ENCODE results near the gene MRPL36.
A peak's percentile ranks its signal among the peaks of the same experiment; 100 is the strongest.
"Not testable (repeated sequence)": the region's sequence is repeated elsewhere in the genome, so short reads cannot be mapped to it uniquely, and the experiment has no call there.

The MRPL36 gene

GRCh38 chr5:1793301-1793740 is 6.3 kb downstream of the MRPL36 start:
- Mint-ChIP-seq H3K4me3 (no peak overlapping the region), H3K9me3 (no peaks in the 10 kb centered on the region), H3K27me3 (ENCODE audit: low read depth, poor library complexity) (peaks cover 7% of the 10 kb centered on the region), H3K27ac (peak overlapping the region; percentile 54), H3K4me1 (peaks cover 71% of the 10 kb centered on the region), H3K36me3 (ENCODE audit: low read depth) (peaks cover 24% of the 10 kb centered on the region)
- TF ChIP-seq CTCF (IDR thresholded peaks at IDR 0.05): no peak
- no peak for DNase-seq

GRCh38 chr5:1792842-1793266 is 6.8 kb downstream of the MRPL36 start:
- Mint-ChIP-seq H3K4me3 (no peak overlapping the region), H3K36me3 (ENCODE audit: low read depth) (peaks cover 20% of the 10 kb centered on the region), H3K9me3 (no peaks in the 10 kb centered on the region), H3K4me1 (peaks cover 66% of the 10 kb centered on the region), H3K27me3 (ENCODE audit: low read depth, poor library complexity) (peaks cover 12% of the 10 kb centered on the region), H3K27ac (peak overlapping the region; percentile 45)
- TF ChIP-seq CTCF (IDR thresholded peaks at IDR 0.05): no peak
- no peak for DNase-seq

- H3K36me3 Mint-ChIP-seq (ENCODE audit: low read depth): peaks cover 10% of the 10 kb centered on the region
- no peak overlapping the region for H3K27ac Mint-ChIP-seq
- H3K4me1 Mint-ChIP-seq: peaks cover 52% of the 10 kb centered on the region
- no peak overlapping the region for H3K4me3 Mint-ChIP-seq
- no peak for DNase-seq
- no peaks in the 10 kb centered on the region for H3K9me3 Mint-ChIP-seq
- peaks cover 12% of the 10 kb centered on the region for H3K27me3 Mint-ChIP-seq (ENCODE audit: low read depth, poor library complexity)
- no peak for TF ChIP-seq CTCF (IDR thresholded peaks at IDR 0.05)
These were observed 8.5 kb downstream of the MRPL36 start for GRCh38 chr5:1791176-1791575.

- DNase-seq: no peak
- Mint-ChIP-seq H3K4me1 (peaks cover 46% of the 10 kb centered on the region), H3K4me3 (no peak overlapping the region), H3K27ac (no peak overlapping the region), H3K36me3 (ENCODE audit: low read depth) (peaks cover 4% of the 10 kb centered on the region), H3K9me3 (no peaks in the 10 kb centered on the region), H3K27me3 (ENCODE audit: low read depth, poor library complexity) (peaks cover 12% of the 10 kb centered on the region)
- no peak for TF ChIP-seq CTCF (IDR thresholded peaks at IDR 0.05)
These were observed 9.7 kb downstream of the MRPL36 start for GRCh38 chr5:1789834-1790471.

- DNase-seq; H3K4me3 Mint-ChIP-seq; H3K9me3 Mint-ChIP-seq; H3K36me3 Mint-ChIP-seq (ENCODE audit: low read depth); H3K27ac Mint-ChIP-seq: not testable (repeated sequence)
- H3K27me3 Mint-ChIP-seq (ENCODE audit: low read depth, poor library complexity): peaks cover 16% of the 10 kb centered on the region
- peaks cover 45% of the 10 kb centered on the region for H3K4me1 Mint-ChIP-seq
These were observed 10.2 kb downstream of the MRPL36 start for GRCh38 chr5:1789438-1789833.

GRCh38 chr5:1788828-1789227 is 10.8 kb downstream of the MRPL36 start:
- peaks cover 19% of the 10 kb centered on the region for H3K27me3 Mint-ChIP-seq (ENCODE audit: low read depth, poor library complexity)
- peaks cover 4% of the 10 kb centered on the region for H3K36me3 Mint-ChIP-seq (ENCODE audit: low read depth)
- no peak for DNase-seq
- no peaks in the 10 kb centered on the region for H3K9me3 Mint-ChIP-seq
- no peak for TF ChIP-seq CTCF (IDR thresholded peaks at IDR 0.05)
- H3K4me1 Mint-ChIP-seq: peaks cover 46% of the 10 kb centered on the region
- H3K27ac Mint-ChIP-seq: no peak overlapping the region
- no peak overlapping the region for H3K4me3 Mint-ChIP-seq
